Stimulated activated CD8-positive, alpha-beta memory T cell treated with anti-CD3 and anti-CD28 coated beads, Interleukin-2, amount 100 ng/mL, for 1 hour (primary cell): Measurements from ENCODE around the gene PRKACG.
"Not testable (repeated sequence)": the region's sequence is repeated elsewhere in the genome, so short reads cannot be mapped to it uniquely, and the experiment has no call there.

ENCODE experiments used
- DNase-seq, 2 donors: peaks; one replicate each; pipeline ENCODE4 v3.0.0-alpha.2; 2020; ENCODE audit warnings: low read depth in 2 of 2

The PRKACG gene

GRCh38 chr9:69027355-69028097 lies 13.6 kb upstream of the PRKACG start:
- no peak for DNase-seq

GRCh38 chr9:69023650-69024049 lies 9.7 kb upstream of the PRKACG start:
- DNase-seq: no peak

- no peak for DNase-seq
Measured at GRCh38 chr9:69020301-69021145, 6.6 kb upstream of the PRKACG start.

- peak in 1 of 2 donors; percentile 9 for DNase-seq
Measured at GRCh38 chr9:69019808-69020207, 5.9 kb upstream of the PRKACG start.

GRCh38 chr9:69018737-69019136 lies 4.8 kb upstream of the PRKACG start:
- DNase-seq: no peak

- DNase-seq: no peak
Measured at GRCh38 chr9:69016191-69017096, 2.5 kb upstream of the PRKACG start.

- DNase-seq: no peak
Measured at GRCh38 chr9:69013382-69013727, 558 bp downstream of the PRKACG start.

GRCh38 chr9:69012696-69013381 lies 1.1 kb downstream of the PRKACG start:
- no peak for DNase-seq

- no peak for DNase-seq
Measured at GRCh38 chr9:69009708-69010107, 4.2 kb downstream of the PRKACG start.

- no peak for DNase-seq
Measured at GRCh38 chr9:69004836-69005235, 9.1 kb downstream of the PRKACG start.

- no peak for DNase-seq
Measured at GRCh38 chr9:69003051-69003450, 10.9 kb downstream of the PRKACG start.

GRCh38 chr9:69001921-69002320 lies 12.0 kb downstream of the PRKACG start:
- no peak for DNase-seq

- peak; percentile 15 to 16 for DNase-seq
Measured at GRCh38 chr9:68999393-69000105, 14.4 kb downstream of the PRKACG start.

- no peak for DNase-seq
Measured at GRCh38 chr9:68998812-68999211, 15.1 kb downstream of the PRKACG start.

GRCh38 chr9:68998385-68998784 lies 15.5 kb downstream of the PRKACG start:
- DNase-seq: no peak

GRCh38 chr9:68997666-68998065 lies 16.2 kb downstream of the PRKACG start:
- DNase-seq: no peak

- DNase-seq: no peak
Measured at GRCh38 chr9:68996462-68996861, 17.5 kb downstream of the PRKACG start.

- no peak for DNase-seq
Measured at GRCh38 chr9:68995776-68996175, 18.1 kb downstream of the PRKACG start.

GRCh38 chr9:68991457-68991856 lies 22.5 kb downstream of the PRKACG start:
- DNase-seq: no peak

- DNase-seq: not testable (repeated sequence)
Measured at GRCh38 chr9:68986949-68987348, 27.0 kb downstream of the PRKACG start.
